Measurements from ENCODE around the gene APOB.

The APOB gene

DNA sequence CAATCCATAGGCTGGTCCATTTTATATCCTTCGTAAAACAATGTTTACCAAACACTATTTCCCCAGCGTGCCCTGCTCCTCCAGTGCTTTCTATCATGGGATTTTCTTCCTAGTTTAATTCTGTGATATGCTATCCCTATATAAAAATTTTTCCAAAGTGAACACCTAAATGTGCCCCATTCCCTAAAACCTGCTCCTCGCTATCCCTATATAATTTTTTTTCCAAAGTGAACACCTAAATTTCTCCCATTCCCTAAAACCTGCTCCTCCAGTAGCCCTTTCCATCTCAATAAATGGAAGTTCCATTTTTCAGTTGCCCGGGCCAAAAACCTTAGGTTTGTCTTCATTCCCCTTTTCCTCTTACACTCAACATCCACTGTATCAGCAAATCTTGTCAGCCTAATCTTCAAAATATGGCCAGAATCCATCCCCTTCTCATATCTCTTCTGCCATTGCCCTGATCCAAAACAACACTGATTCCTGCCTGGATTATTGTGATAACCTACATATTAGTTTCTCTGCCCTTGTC lies 26.1 kb downstream of the APOB start:
- DNase-seq: no peak

DNA sequence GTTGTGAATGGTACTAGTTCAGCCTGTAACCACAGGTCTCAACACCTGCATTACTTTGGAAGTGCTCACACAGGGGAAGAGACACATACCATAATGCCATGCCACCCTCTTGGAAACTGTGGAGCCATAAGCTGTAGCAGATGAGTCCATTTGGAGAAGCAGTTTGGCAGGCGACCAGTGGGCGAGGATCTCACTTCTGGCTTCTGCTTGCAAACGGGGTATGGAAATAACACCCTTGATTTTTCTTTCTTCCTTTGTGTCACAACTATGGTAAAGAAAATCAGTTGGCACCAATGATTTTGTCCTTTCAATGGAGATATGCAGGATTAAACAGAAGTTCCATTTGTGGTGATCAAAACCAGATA lies 28.6 kb downstream of the APOB start:
- no peak for DNase-seq

DNA sequence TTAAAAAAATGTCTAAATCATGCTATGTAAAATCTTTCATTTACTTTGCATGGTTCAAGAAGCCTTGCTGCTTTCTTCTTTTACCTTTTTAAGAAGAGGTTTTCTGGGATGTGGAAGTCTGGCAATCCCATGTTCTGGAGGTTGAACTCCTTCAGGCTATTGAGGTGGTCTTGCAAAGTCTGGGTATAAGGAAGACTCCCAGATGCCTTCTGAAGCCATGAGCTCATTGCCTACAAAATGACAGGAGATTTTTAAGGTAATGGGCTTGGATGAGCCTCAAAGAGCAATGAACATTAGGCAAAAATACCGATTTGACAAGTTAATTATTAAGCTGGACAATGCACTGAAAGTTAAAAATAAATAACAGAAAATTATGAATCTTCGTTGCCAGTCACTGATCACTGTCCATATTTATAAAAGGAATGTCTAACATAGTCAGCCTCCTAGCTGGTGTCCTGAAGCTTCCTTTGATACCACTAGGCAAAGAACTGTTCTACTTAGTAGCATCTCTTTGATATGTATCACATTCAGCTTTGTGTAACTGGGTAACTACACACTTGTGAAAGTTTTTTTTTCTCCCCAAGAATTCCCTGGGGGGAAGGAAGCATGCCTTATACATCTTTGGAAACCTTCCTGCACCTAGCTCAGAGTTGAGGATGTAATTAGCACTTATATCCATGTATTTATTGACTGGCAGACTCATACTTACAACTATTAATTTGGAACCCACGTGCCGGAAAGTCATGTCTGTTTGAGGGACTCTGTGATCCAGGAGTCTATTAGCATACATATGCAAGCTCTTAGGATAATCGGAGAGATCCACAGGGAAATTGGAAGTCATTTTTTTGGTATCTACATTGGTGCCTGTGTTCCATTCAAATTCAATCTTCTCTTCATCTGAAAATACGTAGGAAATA lies 29.3 kb downstream of the APOB start:
- DNase-seq: no peak

DNA sequence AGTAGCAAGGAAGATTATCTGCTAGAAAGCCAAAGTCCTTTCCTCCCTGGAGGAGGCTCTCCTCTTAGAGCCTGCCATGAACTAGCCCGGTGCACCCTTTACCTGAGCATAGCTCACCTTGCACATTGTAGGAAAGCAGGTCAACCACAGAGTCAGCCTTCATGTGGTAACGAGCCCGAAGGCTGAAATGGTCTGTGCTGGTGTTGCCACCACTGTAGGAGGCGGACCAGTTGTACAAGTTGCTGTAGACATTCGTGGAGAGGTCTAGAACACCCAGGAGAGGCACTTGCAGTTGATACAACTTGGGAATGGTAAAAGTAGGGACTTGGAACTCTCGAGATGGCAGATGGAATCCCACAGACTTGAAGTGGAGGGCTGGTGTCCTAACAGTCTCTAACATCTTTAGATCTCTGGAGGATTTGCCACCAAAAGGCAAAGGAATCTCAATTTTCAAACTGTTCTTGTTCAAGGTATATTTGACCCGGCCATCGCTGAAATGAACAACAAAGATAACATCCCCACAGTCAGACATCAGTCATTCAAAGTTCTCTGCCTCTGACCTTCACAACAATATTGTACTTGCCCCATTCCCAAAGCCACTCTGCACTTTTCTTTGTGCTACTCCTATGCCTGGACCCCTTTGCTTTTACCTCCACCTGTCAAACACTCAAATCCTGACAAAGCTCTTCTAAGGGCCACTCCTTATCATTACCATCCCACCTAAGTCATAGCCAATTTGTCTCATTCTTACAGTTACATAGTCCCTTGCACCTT lies 30.6 kb downstream of the APOB start:
- no peak for DNase-seq

DNA sequence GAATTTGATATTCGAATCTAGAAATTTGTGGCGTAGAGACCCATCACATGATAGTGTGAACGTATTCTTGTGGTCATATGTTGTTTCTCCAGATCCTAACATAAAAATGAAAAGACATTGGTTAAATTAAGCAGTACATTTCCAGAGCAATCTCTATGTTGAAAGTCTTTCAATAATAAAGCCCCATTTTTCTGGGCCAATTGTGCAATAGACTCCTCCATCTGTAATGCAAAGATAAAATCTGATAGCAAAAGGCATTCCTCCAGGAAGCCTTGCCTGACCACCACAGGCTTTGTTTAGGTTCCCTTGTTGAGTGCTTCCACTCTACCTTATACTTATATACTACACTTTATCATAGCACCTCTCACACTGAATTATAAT lies 31.3 kb downstream of the APOB start:
- DNase-seq: no peak

DNA sequence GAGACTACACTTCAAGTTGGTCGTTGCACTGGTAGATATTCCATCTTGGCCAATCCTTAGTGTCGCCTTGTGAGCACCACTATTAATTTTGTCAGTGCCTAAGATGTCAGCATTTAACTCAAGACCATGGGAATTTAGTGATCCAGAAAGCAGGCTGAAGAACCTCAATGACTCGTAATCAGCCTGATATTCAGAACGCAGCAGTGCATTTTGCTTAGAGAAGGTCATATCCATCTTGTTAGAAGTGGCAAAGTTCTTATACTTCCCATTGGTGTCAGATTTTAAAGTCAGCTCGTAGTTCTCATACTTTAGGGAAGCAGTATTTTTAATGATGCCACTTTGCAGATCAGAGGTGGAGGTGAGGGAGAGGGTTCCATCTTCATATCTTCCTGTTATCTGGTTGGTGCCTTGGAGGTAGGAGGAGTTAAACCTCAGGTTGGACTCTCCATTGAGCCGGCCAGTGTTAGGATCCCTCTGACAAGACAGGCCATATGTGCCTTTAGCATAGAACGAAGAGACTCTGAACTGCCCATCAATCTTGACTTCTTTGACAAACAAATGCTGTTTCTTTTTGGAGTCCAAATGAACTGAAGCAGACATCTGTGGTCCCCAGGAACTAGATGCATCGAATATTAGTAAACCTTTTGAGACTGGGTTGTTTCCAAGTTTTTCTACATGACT lies 31.9 kb downstream of the APOB start:
- no peak for DNase-seq

DNA sequence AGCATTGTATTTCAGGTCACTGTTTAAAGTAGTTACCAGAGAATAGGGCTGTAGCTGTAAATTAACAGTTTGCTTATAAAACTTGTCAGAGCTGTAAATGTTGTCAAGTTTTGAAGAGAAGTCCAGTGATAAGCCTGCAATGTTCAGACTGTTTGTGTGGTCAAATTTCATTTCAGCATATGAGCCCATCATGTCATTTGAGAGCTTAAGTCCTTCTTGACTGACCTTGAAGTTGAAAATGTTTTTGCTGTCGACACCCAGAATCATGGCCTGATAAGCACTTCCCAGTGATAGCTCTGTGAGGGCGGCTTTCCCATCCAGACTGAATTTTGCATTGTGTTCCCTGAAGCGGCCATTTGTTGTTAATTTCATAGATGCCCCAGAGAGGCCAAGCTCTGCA lies 32.4 kb downstream of the APOB start:
- no peak for DNase-seq

DNA sequence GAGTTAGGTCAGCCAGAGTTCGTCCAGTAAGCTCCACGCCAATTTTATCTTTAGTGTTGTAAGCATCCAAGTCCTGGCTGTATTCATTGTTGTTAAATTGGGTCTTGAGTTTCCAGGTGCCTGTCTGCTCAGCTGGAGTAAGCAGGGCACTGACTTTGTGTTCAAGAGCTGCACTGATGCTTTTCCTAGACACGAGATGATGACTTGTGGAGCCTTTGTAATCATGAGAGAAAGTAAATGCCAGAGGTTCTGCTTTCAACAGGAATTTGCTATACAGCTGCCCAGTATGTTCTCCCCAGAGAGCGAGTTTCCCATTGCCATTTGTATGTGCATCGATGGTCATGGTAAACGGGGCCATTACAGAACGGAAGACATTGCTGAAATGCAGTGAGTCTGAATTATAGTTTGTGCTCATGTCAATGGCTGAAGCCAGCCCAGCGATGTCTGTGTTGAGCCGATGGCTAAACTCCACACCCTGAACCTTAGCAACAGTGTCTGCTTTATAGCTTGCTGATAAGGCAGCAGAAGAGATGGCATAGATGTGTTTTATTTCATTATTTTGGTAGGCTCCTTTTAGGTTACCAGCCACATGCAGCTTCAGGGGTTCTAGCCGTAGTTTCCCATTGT lies 32.9 kb downstream of the APOB start:
- DNase-seq: no peak

DNA sequence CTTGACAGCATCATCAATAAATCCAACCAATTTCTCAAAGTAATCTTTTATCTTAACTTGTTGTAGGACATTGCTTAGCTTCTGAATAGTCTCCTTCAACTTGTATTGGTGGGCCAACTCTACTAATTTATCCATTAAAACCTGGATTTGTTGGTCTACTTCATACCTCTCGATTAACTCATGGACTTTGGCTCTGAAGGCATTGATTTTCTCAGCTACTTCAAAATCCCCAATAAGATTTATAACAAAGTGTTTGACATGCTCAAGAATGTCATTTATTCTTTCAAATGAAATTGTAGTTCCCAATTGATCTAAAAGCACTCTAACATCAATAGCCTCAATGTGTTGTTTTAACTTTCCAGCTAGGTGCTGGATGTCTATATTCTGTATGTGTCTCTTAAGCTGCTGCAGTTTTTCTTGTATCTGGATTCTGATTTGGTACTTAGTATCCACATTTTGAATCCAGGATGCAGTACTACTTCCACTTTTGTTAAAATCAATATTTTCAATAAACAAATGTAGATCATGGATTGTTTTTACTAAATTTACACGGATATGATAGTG lies 34.1 kb downstream of the APOB start:
- DNase-seq: no peak

DNA sequence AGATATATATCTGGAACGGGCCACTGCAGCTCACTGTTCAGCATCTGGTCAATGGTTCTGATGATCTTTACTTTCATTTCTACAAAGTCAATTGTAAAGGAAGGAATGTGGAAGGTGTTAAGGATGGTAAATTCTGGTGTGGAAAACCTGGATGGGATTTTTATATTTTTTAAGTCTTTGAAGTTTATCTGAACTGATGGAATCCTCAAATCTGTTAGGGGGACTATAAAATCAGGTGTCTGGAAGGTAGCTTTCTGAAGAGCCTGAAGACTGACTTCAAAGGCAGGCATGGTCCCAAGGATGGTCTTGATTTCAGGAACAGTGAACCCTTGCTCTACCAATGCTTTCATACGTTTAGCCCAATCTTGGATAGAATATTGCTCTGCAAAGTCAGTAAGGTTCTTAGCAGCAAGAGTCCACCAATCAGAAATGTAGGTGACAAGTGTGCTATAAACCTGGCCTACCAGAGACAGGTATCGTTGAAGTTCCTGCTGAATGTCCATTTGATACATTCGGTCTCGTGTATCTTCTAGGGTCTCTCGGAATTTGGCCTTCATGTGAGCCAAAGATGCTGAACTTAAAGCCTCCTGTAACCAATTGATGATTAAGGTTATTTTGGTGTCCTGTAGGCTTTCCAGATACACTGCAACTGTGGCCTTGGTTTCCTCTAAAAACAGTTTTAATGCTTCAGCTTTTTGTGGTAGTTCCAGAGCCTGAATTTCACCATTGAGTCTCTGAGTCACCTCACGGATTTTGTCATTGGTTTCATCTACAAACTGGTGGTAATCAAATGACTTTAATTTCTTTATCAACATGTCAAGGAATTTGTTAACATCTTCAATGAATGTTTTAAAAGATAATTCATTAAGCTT lies 34.8 kb downstream of the APOB start:
- DNase-seq: no peak

DNA sequence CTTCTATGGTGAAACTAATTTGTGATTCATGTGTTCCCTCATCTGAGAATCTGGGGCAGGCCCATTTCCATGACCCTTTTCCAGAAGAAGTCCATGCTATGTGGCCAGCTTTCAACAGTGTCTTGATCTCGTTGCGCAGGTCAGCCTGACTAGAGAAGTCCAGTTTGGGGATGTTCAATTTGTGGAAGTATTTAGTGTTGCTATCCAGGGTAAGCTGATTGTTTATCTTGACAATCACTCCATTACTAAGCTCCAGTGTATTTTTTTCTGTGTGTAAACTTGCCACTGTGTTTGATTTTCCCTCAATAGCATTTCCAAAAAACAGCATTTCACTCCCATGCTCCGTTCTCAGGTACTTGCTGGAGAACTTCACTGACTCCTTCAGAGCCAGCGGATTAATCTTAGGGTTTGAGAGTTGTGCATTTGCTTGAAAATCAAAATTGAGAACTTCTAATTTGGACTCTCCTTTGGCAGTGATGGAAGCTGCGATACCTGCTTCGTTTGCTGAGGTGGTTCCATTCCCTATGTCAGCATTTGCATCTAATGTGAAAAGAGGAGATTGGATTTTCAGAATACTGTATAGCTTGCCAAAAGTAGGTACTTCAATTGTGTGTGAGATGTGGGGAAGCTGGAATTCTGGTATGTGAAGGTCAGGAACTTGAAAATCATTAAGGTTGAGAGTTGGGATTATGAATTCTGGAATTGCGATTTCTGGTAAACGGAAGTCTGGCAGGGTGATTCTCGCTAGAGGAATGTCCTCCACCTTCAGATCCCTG lies 35.7 kb downstream of the APOB start:
- DNase-seq: no peak

DNA sequence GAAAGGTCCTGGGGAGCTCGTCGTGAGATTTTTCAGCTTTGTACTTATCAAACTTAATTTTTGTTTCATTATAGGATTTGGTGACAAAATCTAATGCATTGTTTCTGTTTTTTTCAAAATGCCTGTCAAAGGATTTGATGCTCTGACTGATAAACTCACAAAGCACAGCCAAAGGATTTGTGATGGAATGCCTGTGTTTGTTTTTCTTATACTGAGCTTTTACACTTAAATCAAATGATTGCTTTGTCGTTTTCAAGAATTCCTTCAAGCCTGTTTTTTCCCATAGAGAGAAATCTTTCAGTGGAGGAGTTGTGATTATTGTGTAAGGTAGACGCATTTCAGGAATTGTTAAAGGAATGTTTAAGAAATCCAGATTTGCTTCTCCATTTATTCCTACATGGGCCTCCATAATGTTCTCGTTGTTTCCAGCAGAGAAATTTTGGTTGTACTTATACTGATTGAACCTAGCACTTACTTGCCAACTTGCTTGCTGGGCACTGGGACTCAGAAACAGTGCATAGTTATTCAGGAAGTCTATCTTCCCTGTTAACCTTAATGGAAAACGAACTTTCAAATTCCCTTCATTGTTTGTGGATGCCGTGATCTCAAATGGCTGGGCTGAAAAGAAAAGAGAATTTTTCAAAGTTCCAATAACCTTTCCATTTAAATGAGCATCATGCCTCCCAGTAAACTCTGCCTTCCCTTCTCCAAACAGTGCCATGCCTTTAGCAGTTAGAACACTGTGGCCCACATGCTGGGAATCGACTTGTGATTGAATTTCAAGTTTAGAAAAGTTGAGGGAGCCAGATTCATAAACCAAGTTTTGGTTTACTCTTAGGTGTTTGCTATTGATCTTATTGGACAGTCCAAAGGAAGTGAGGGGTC lies 36.5 kb downstream of the APOB start:
- DNase-seq: no peak

DNA sequence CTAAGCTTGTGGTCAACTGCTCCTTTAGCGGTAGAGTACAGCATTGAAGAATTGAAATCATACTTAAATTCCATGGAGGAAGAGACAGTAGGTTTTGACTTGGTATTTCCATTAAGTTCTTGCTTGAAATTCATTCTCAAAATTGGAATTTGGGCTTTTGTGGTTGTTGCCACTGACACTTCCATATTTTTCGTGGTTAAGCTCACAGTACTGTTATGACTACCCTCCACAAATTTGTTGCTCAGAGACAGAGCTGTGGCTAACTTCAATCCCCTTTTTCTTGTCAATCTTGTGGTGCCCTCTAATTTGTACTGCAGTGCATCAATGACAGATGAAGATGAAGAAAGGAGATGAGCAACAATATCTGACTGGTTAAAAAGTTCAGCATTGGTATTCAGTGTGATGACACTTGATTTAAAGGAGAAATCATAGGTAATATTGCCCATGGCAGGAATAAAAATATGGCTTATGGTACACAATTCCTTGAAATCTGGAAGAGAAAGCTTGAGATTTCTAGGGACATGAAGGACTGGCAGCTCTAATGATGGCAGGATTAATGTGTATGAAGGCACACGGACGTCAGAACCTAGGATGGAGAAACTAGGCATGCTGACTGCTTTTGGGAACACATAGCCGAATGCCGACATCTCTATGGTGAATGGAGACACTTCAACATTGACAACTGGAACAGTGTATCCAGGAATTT lies 37.3 kb downstream of the APOB start:
- DNase-seq: no peak

DNA sequence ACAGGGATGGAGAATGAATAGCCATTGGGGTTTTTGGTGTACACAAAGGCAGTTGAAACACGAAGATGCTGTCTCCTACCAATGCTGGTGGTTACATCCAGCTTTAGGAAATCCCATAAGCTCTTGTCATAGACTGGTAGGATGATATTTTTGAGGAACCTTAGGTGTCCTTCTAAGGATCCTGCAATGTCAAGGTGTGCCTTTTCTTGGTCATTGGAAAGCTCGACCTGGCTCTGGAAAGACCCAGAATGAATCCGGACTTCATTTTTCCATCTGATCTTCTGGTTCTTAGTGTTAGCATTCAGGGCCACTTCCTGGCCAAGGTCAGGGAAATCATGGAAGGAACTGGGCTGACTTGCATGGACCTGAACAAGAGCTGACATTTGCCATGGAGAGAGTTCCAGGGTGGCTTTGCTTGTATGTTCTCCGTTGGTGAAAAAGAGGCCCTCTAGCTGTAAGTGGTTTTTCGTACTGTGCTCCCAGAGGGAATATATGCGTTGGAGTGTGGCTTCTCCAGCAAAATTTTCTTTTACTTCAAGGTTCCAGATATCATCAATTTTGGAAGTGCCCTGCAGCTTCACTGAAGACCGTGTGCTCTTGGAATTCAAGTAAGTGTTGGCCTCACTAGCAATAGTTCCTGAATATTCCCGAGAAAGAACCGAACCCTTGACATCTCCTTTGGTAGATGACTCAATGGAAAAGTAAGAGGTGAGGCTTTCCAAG lies 38.0 kb downstream of the APOB start:
- DNase-seq: no peak

DNA sequence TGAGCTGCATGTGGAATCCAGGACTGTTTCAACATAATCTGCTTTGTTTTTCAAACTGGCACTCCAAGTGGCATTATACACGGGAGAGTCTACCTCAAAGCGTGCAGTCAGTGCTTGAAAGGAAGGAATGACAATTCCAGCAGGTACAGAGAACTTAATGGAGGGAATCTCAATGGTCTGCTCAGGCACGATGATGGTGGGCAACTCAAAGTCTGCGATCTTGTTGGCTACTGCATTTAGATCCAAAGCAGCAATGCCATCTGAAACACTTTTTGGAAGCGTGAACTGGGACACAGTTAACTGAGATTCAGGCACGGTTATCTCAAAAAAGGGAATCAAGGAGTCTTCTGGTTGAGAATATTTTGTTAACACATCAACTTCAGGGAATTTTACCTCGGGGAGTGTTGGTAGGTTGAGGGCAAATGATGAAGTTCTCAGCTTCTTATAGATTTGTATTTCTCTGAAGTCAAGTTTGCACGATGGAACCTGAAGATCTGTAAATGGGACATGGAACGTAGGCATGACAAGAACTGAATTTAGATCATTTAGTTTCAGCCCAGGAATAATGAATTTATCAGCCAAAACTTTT lies 38.7 kb downstream of the APOB start:
- DNase-seq: no peak

DNA sequence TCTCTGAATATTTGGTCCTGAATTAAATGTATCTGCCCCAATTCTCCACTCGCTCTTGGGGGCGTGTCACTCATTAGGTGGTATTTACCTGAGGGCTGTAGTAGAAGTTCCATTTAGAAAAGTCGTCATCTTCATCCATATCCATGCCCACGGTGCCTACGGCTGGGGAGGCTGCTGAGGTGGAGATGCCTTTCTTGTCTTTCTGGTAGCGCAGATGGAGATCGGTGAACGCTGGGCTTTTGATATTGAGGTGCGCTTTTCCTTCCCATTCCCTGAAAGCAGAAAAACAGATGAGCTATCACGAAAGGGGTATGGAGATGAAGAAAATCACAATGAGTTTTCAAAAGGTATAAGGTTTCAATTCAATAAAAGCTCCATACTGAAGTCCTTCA lies 39.7 kb downstream of the APOB start:
- DNase-seq: no peak

DNA sequence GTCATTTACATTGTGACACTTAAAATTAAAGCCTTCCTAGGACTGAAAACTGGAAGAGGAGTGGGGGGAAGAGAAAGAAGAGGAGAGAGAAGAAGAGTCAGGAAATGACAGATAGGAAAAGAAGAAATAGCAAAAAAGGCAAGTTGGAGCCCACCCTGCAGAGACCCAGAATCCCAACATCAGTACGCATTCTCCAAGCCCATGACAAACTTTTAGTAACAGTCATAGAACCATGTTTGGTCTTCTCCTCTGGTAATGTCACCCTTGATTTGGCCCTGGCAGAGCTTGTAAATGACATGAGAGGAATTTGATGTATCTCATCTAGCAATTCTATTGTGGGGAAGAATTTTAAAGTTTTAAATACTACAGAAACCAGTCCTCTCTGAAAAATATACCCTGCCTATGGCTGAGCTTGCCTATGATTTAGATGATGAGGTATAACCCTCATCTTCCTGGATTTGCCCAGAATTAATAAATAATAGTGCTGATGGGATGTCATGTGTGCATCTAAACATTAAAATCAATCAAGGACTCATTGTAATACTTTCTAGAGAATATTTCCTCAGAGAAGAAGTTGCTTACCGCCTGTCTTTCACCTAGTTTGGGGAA lies 40.2 kb downstream of the APOB start:
- DNase-seq: no peak

DNA sequence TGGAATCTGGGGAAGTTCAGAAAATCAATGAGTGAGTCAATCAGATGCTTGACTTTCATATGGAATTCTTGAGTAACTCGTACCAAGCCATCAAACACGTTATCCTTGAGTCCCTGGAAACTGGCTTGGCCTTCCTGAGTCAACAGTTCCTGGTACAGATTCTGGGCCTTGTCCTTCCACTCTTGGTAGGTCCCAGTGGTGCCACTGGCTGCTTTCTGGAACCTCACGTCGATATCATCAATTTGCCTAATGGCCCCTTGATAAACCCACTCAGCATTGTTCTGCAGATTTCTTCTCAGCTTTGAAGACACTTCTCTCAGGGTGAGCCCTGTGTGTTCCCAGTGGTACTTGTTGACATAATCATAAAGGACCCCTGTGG lies 41.1 kb downstream of the APOB start:
- no peak for DNase-seq
